HG02678 (cell line): ENCODE data around the gene FPGT.
"Not testable (repeated sequence)": the region's sequence is repeated elsewhere in the genome, so short reads cannot be mapped to it uniquely, and the experiment has no call there.

Source experiments
- ATAC-seq: cut with Tn5 transposase; IDR thresholded peaks from one replicate; pipeline ENCODE4 v1.9.1; 2021; ENCODE audit warnings: mild to moderate bottlenecking, moderate library complexity; ENCODE audit not compliant: unreplicated experiment

Gene FPGT

DNA sequence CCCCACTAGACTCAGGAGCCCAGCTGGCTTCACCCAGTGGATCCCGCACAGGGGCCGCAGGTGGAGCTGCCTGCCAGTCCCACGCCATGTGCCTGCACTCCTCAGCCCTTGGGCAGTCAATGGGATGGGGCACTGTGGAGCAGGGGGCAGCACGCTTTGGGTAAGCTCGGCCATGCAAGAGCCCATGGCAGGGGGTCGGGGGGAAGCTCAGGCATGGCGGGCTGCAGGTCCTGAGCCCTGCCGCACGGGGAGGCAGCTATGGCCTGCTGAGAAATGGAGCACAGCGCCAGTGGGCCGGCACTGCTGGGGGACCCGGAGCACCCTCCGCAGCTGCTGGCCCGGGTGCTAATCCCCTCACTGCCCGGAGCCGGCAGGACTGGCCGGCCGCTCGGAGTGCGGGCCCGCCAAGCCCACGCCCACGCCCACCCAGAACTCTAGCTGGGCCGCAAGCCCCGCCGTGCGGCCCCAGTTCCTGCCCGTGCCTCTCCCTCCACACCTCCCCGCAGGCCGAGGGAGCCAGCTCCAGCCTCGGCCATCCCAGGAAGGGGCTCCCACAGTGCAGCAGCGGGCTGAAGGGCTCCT lies 55.3 kb downstream of the FPGT start:
- ATAC-seq = not testable (repeated sequence)
